OCI-LY3 (cell line): ENCODE data around the gene KRTAP17-1.

Source experiments
- H2AFZ ChIP-seq: fragments of 200-600, 300-600 bp; shearing (Covaris generic); 2 replicates; pipeline ENCODE4 v1.6.0; 2014; ENCODE audit warnings: antibody characterized with exemption, low read depth, low read length
- H3K27ac ChIP-seq: fragments of 200-600, 300-600 bp; sonication (generic); 2 replicates; pipeline ENCODE4 v1.5.1; 2014; ENCODE audit warnings: mild to moderate bottlenecking, low read length, moderate library complexity, mixed read lengths
- H3K27me3 ChIP-seq: fragments of 200-600, 300-600 bp; sonication (generic); 2 replicates; pipeline ENCODE4 v1.6.1; 2014; ENCODE audit warnings: low read depth, low read length, mixed read lengths
- H3K36me3 ChIP-seq: fragments of 200-600, 300-600 bp; sonication (generic); replicated peaks from 2 replicates; pipeline ENCODE3; 2014; ENCODE audit warnings: low read depth, low read length, mixed read lengths
- H3K4me1 ChIP-seq: fragments of 300-600, 200-600 bp; sonication (generic); 2 replicates; pipeline ENCODE4 v1.6.1; 2014; ENCODE audit warnings: low read length, mixed read lengths
- H3K4me2 ChIP-seq: fragments of 200-600, 300-600 bp; sonication (generic); 2 replicates; pipeline ENCODE4 v1.6.1; 2014; ENCODE audit warnings: low read length, mixed read lengths
- H3K4me3 ChIP-seq: fragments of 300-600, 200-600 bp; sonication (generic); 2 replicates; pipeline ENCODE4 v1.5.1; 2014; ENCODE audit warnings: antibody characterized with exemption, mild to moderate bottlenecking, low read length, moderate library complexity
- H3K79me2 ChIP-seq: fragments of 300-600, 200-600 bp; shearing (Covaris generic); 2 replicates; pipeline ENCODE4 v1.6.1; 2014; ENCODE audit warnings: mild to moderate bottlenecking, low read length, mixed read lengths
- H3K9ac ChIP-seq: fragments of 300-600, 200-600 bp; shearing (Covaris generic); 2 replicates; pipeline ENCODE4 v1.6.0; 2014; ENCODE audit warnings: mild to moderate bottlenecking, low read length, moderate library complexity
- H3K9me3 ChIP-seq: fragments of 200-600, 300-600 bp; shearing (Covaris generic); 2 replicates; pipeline ENCODE4 v1.6.1; 2014; ENCODE audit warnings: low read length, mixed read lengths; ENCODE audit not compliant: insufficient read depth
- H4K20me1 ChIP-seq: fragments of 200-600, 300-600 bp; sonication (generic); 2 replicates; pipeline ENCODE4 v1.6.1; 2016; ENCODE audit warnings: low read length, mixed read lengths; ENCODE audit not compliant: insufficient read depth
- EZH2phosphoT487 ChIP-seq: fragments of 200-600 bp; shearing (Covaris generic); IDR thresholded peaks from 2 replicates; pipeline ENCODE4 v1.6.1; 2018; ENCODE audit warnings: antibody characterized with exemption, mixed run types, low read depth
- TF ChIP-seq, protein P1 (sequence below): fragments of 200-600, 300-600 bp; sonication (generic); IDR thresholded peaks from 2 replicates; pipeline ENCODE4 v1.5.1; 2014; ENCODE audit warnings: antibody characterized with exemption, low read length, low read depth

The KRTAP17-1 gene

GRCh38 chr17:41322094-41322902 is 6.8 kb upstream of the KRTAP17-1 start:
- Histone ChIP-seq H4K20me1 (no peaks in the 10 kb centered on the region), H3K79me2 (no peaks in the 10 kb centered on the region), H3K27ac (no peak overlapping the region), H3K27me3 (no peaks in the 10 kb centered on the region), H3K9ac (no peak overlapping the region), H3K4me3 (no peak overlapping the region), H3K9me3 (no peaks in the 10 kb centered on the region), H2AFZ (no peak overlapping the region), H3K36me3 (no peaks in the 10 kb centered on the region), H3K4me1 (no peaks in the 10 kb centered on the region), H3K4me2 (no peak overlapping the region)
- no peak for TF ChIP-seq EZH2phosphoT487
- TF ChIP-seq, protein P1, sequence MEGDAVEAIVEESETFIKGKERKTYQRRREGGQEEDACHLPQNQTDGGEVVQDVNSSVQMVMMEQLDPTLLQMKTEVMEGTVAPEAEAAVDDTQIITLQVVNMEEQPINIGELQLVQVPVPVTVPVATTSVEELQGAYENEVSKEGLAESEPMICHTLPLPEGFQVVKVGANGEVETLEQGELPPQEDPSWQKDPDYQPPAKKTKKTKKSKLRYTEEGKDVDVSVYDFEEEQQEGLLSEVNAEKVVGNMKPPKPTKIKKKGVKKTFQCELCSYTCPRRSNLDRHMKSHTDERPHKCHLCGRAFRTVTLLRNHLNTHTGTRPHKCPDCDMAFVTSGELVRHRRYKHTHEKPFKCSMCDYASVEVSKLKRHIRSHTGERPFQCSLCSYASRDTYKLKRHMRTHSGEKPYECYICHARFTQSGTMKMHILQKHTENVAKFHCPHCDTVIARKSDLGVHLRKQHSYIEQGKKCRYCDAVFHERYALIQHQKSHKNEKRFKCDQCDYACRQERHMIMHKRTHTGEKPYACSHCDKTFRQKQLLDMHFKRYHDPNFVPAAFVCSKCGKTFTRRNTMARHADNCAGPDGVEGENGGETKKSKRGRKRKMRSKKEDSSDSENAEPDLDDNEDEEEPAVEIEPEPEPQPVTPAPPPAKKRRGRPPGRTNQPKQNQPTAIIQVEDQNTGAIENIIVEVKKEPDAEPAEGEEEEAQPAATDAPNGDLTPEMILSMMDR, result peak; percentile 65

DNA sequence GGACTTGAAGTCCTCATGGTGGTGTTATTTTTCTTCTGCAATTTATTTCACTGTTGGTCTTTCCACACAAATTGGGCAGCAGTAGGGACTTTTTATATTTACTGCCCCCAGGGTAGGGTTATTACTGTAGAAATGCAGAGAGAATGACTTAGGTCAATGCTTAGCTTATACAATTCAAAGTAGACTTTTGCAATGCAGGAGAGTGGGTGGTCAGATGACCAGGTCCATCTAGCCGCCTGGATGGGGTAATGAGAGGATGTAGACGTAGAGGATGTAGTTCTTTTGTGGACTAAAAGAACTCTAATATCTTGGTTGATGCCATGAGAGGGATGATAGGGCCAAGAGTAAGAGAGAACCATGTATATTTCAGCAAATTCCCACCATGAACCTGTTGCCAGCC is 2.7 kb upstream of the KRTAP17-1 start:
- TF ChIP-seq EZH2phosphoT487, result no peak
- Histone ChIP-seq H3K9ac (no peak overlapping the region), H4K20me1 (no peaks in the 10 kb centered on the region), H3K79me2 (no peaks in the 10 kb centered on the region), H2AFZ (no peak overlapping the region), H3K9me3 (no peaks in the 10 kb centered on the region), H3K4me3 (no peak overlapping the region), H3K4me2 (no peak overlapping the region), H3K36me3 (no peaks in the 10 kb centered on the region), H3K27me3 (peaks cover 7% of the 10 kb centered on the region; the same call in 1 of the 2 replicates), H3K27ac (no peak overlapping the region), H3K4me1 (no peaks in the 10 kb centered on the region)

DNA sequence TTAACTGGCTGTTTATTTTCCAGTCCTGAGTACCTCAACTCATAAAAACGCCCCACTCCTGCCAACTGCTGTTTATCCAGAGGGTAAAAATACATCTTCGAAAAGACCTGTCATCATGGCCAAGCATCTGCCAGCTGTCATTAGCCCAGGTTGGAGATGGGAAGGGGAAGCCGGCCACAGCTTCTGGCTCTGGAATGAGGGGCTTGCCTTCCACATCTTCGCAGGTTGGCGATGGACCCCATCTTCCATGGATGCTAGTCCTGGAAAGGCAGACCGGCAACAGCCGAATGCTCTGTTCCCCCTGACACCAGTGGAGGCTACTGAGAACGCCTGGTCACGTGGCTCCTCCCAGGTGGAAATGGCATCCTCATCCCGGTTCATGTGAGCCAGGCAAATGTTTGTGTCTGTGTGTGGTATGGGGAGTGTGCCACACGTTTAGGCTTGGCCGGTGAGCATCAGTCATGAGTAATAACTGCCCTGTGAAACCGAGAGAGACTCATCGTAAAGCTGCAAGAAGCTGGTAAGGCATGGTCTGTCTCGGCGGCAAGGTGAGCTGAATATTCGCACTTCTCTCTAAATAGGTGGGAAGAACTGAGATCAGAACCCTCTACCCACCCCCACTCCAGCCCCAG is 420 bp upstream of the KRTAP17-1 start:
- Histone ChIP-seq H3K36me3 (no peaks in the 10 kb centered on the region), H3K27ac (no peak overlapping the region), H3K9ac (no peak overlapping the region), H3K27me3 (peaks cover 25% of the 10 kb centered on the region), H3K79me2 (no peaks in the 10 kb centered on the region), H3K4me1 (no peaks in the 10 kb centered on the region), H4K20me1 (no peaks in the 10 kb centered on the region), H3K4me2 (no peak overlapping the region), H2AFZ (no peak overlapping the region), H3K9me3 (no peaks in the 10 kb centered on the region), H3K4me3 (no peak overlapping the region)
- TF ChIP-seq, protein P1, result no peak
- TF ChIP-seq EZH2phosphoT487, result no peak

GRCh38 chr17:41311111-41311510 is 4.4 kb downstream of the KRTAP17-1 start:
- no peaks in the 10 kb centered on the region for H4K20me1 ChIP-seq
- H3K4me1 ChIP-seq, result peaks cover 6% of the 10 kb centered on the region; the same call in 1 of the 2 replicates
- no peak overlapping the region for H3K9ac ChIP-seq
- H2AFZ ChIP-seq, result no peak overlapping the region
- no peaks in the 10 kb centered on the region for H3K36me3 ChIP-seq
- H3K27ac ChIP-seq, result no peak overlapping the region
- peaks cover 26% of the 10 kb centered on the region for H3K27me3 ChIP-seq
- no peak overlapping the region for H3K4me2 ChIP-seq
- no peaks in the 10 kb centered on the region for H3K9me3 ChIP-seq
- no peaks in the 10 kb centered on the region for H3K79me2 ChIP-seq
- no peak overlapping the region for H3K4me3 ChIP-seq
- TF ChIP-seq, protein P1, result no peak
- TF ChIP-seq EZH2phosphoT487, result no peak
